Natural killer cell treated with Interleukin-12 subunit alpha and Interleukin-12 subunit beta and Interleukin-15 and Interleukin-18, amount 100 ng/mL, for 72 hours (primary cell): Measurements from ENCODE around the gene RSBN1L. TPM values are rescaled to one million over a fixed set of nuclear protein-coding genes. Genes with fewer than 3 reads are reported as not detected.
"Not testable (repeated sequence)": the region's sequence is repeated elsewhere in the genome, so short reads cannot be mapped to it uniquely, and the experiment has no call there.

ENCODE experiments used
- ATAC-seq, 2 donors: fragments of 150-1000 bp; cut with Tn5 transposase in 1 of 2; sonication (Bioruptor Pico), chemical (Tn5 transposase) in 1 of 2; 2 replicates each; pipeline ENCODE4 v1.10.0; 2021
- DNase-seq: peaks from one replicate; pipeline ENCODE4 v3.0.0; 2022; ENCODE audit warnings: low spot score
- H3K27ac Mint-ChIP-seq, 2 donors: 1 replicate in 1 of 2; 2 replicates in 1 of 2; pipeline ENCODE4 v1.8.0; 2022; ENCODE audit warnings: mixed read lengths in 2 of 2, mild to moderate bottlenecking in 1 of 2, moderate library complexity in 1 of 2
- H3K27me3 Mint-ChIP-seq, 2 donors: 1 replicate in 1 of 2; 2 replicates in 1 of 2; pipeline ENCODE4 v1.8.0; 2022; ENCODE audit warnings: mixed read lengths in 2 of 2
- H3K36me3 Mint-ChIP-seq: one replicate; pipeline ENCODE4 v1.8.0; 2022; ENCODE audit warnings: mixed read lengths
- H3K4me1 Mint-ChIP-seq, 2 donors: 1 replicate in 1 of 2; 2 replicates in 1 of 2; pipeline ENCODE4 v1.8.0; 2022; ENCODE audit warnings: low read depth in 2 of 2, mixed read lengths in 2 of 2, mild to moderate bottlenecking in 1 of 2
- H3K4me3 Mint-ChIP-seq: one replicate; pipeline ENCODE4 v1.8.0; 2022; ENCODE audit warnings: mixed read lengths
- H3K9me3 Mint-ChIP-seq: 2 replicates; pipeline ENCODE4 v1.8.0; 2022; ENCODE audit warnings: mixed read lengths
- total RNA-seq, 2 donors: library from RNA; stranded (reverse); gene quantifications; one replicate each; pipeline ENCODE4 v1.2.3, GENCODE V29; 2022

The RSBN1L gene
- total RNA-seq, 2 donors from 2014 or later, result 19.0 to 21.2 TPM

GRCh38 chr7:77782383-77782782 is 86.1 kb downstream of the RSBN1L start:
- no peak overlapping the region for H3K27ac Mint-ChIP-seq
- peaks cover 5 to 6% of the 10 kb centered on the region in 2 donors for H3K4me1 Mint-ChIP-seq
- DNase-seq, result no peak
- no peaks in the 10 kb centered on the region for H3K27me3 Mint-ChIP-seq
- no peak overlapping the region for H3K4me3 Mint-ChIP-seq
- H3K9me3 Mint-ChIP-seq, result no peaks in the 10 kb centered on the region
- no peak for ATAC-seq
- H3K36me3 Mint-ChIP-seq, result peaks cover 14% of the 10 kb centered on the region

DNA sequence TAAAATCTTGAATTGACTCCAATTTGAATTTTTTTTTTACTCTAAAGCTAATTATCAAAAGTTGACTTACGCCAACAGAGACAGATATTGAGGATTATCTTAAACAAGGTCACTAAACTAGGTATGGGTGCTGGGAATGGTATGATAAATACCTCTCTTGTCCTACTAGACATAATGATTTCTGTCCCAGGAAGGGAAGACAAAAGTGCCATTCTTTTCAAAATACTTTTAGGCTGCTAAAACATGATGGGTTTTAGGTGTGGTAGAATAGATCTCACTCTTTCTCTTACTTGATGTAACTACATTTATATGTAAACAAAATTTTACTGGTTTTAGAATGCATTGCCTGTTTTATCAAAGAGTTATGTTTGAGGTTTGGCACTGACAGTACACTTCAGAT is 86.9 kb downstream of the RSBN1L start:
- H3K36me3 Mint-ChIP-seq, result peaks cover 14% of the 10 kb centered on the region
- no peak overlapping the region for H3K27ac Mint-ChIP-seq

DNA sequence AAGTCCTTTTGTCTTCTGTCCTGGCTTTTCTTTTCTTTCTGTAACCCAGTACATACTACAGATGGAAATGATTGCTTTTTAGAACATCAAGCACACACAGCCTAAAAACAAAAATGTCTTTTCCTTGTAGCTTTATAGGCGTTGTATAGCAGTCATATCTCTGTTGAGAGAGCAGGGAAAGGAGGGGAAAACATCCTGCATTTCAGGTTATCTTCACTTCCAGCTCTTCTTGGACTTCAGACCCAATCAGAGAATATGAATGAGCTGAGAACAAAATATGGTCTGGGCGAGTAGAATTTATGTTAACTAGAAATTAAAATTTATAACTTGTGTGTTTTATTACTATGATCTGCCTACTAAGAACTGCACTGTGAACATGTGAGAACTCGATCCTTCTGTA is 87.3 kb downstream of the RSBN1L start:
- no peak for ATAC-seq
- peaks cover 12% of the 10 kb centered on the region for H3K36me3 Mint-ChIP-seq
- no peaks in the 10 kb centered on the region for H3K27me3 Mint-ChIP-seq
- no peak overlapping the region for H3K27ac Mint-ChIP-seq
- peaks cover 6% of the 10 kb centered on the region in 2 donors for H3K4me1 Mint-ChIP-seq
- no peaks in the 10 kb centered on the region for H3K9me3 Mint-ChIP-seq
- DNase-seq, result no peak
- no peak overlapping the region for H3K4me3 Mint-ChIP-seq

More for the DNA sequence above, 86.9 kb downstream of the RSBN1L start:
- H3K9me3 Mint-ChIP-seq, result no peaks in the 10 kb centered on the region
- no peak overlapping the region for H3K4me3 Mint-ChIP-seq
- ATAC-seq (no peak), DNase-seq (no peak)
- H3K4me1 Mint-ChIP-seq, result peaks cover 5 to 6% of the 10 kb centered on the region in 2 donors
- no peaks in the 10 kb centered on the region for H3K27me3 Mint-ChIP-seq

- not testable (repeated sequence) for H3K36me3 Mint-ChIP-seq, ATAC-seq
- H3K27ac Mint-ChIP-seq, result peak overlapping the region in 1 of 2 donors; percentile 24
Observed at GRCh38 chr7:77784426-77784825, 88.2 kb downstream of the RSBN1L start.

DNA sequence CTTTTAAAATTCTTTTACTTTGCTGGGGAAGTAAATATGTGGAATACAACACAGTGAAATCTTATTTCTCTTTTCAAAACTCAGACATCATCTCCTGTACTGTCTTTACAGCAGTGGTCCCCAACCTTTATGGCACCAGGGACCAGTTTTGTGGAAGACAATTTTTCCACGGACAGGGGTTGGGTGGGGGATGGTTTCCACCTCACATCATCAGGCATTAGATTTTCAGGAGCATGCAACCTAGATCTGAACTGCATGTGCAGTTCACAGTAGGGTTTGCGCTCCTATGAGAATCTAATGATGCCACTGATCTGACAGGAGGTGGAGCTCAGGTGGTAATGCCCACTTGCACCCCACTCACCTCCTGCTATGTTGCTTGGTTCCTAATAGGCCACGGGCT is 89.8 kb downstream of the RSBN1L start:
- no peaks in the 10 kb centered on the region for H3K9me3 Mint-ChIP-seq
- H3K36me3 Mint-ChIP-seq, result peaks cover 9% of the 10 kb centered on the region
- no peak overlapping the region for H3K27ac Mint-ChIP-seq
- DNase-seq (no peak), ATAC-seq (no peak)
- H3K27me3 Mint-ChIP-seq, result no peaks in the 10 kb centered on the region
- H3K4me1 Mint-ChIP-seq, result peaks cover 2 to 7% of the 10 kb centered on the region in 2 donors
- no peak overlapping the region for H3K4me3 Mint-ChIP-seq

More at GRCh38 chr7:77784426-77784825, 88.2 kb downstream of the RSBN1L start:
- not testable (repeated sequence) for H3K4me1 Mint-ChIP-seq, H3K4me3 Mint-ChIP-seq, H3K9me3 Mint-ChIP-seq, H3K27me3 Mint-ChIP-seq, DNase-seq

GRCh38 chr7:77786741-77787140 is 90.5 kb downstream of the RSBN1L start:
- H3K27me3 Mint-ChIP-seq, result no peaks in the 10 kb centered on the region
- H3K27ac Mint-ChIP-seq, result no peak overlapping the region
- DNase-seq (no peak), ATAC-seq (no peak)
- H3K9me3 Mint-ChIP-seq, result no peaks in the 10 kb centered on the region
- H3K4me3 Mint-ChIP-seq, result no peak overlapping the region
- H3K4me1 Mint-ChIP-seq, result peaks cover 0 to 7% of the 10 kb centered on the region in 2 donors
- H3K36me3 Mint-ChIP-seq, result peaks cover 9% of the 10 kb centered on the region

DNA sequence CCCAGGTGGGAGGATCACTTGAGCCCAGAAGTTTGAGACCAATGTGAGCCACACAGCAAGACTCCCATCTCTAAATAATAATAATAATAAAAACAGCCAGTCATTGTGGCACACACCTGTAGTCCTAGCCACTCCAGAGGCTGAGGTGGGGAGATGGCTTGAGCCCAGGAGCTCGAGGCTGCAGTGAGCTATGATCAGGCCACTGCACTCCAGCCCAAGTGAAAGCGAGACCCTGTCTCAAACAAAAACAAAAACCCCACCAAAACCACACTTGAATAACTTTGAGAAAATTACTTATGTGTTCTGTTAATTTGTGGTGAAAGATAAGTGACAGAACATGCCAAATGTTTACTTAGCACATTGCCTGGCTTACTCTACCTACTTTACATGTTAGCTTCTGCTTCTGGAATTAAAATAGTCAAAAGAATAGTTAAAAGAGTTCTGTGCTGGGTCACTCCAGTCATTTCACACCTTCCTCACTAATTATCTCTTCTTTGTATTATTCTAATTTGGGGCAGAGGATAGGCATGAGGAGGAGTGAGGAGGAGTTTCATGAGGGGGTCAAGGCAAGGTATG is 92.2 kb downstream of the RSBN1L start:
- H3K27me3 Mint-ChIP-seq, result no peaks in the 10 kb centered on the region
- ATAC-seq (no peak), DNase-seq (no peak)
- peaks cover 9% of the 10 kb centered on the region for H3K36me3 Mint-ChIP-seq
- no peak overlapping the region for H3K27ac Mint-ChIP-seq
- peaks cover 0 to 7% of the 10 kb centered on the region in 2 donors for H3K4me1 Mint-ChIP-seq
- H3K4me3 Mint-ChIP-seq, result no peak overlapping the region
- H3K9me3 Mint-ChIP-seq, result no peaks in the 10 kb centered on the region

GRCh38 chr7:77791336-77791735 is 95.1 kb downstream of the RSBN1L start:
- peaks cover 9 to 16% of the 10 kb centered on the region in 2 donors for H3K4me1 Mint-ChIP-seq
- no peaks in the 10 kb centered on the region for H3K9me3 Mint-ChIP-seq
- ATAC-seq (no peak), DNase-seq (no peak)
- no peak overlapping the region for H3K27ac Mint-ChIP-seq
- H3K36me3 Mint-ChIP-seq, result no peaks in the 10 kb centered on the region
- no peak overlapping the region for H3K4me3 Mint-ChIP-seq
- H3K27me3 Mint-ChIP-seq, result no peaks in the 10 kb centered on the region

- DNase-seq (no peak), ATAC-seq (no peak)
- Mint-ChIP-seq H3K27me3 (no peaks in the 10 kb centered on the region), H3K36me3 (no peaks in the 10 kb centered on the region), H3K27ac (no peak overlapping the region), H3K4me1 (peaks cover 14 to 19% of the 10 kb centered on the region in 2 donors), H3K9me3 (no peaks in the 10 kb centered on the region), H3K4me3 (no peak overlapping the region)
Observed at GRCh38 chr7:77791956-77792355, 95.7 kb downstream of the RSBN1L start.

GRCh38 chr7:77794000-77794399 is 97.7 kb downstream of the RSBN1L start:
- Mint-ChIP-seq H3K4me1 (peaks cover 23 to 26% of the 10 kb centered on the region in 2 donors), H3K27ac (no peak overlapping the region), H3K9me3 (no peaks in the 10 kb centered on the region), H3K27me3 (no peaks in the 10 kb centered on the region), H3K4me3 (no peak overlapping the region), H3K36me3 (no peaks in the 10 kb centered on the region)
- no peak for DNase-seq
- ATAC-seq, result no peak

GRCh38 chr7:77796109-77796508 is 99.8 kb downstream of the RSBN1L start:
- Mint-ChIP-seq H3K4me1 (peaks cover 33 to 40% of the 10 kb centered on the region in 2 donors), H3K4me3 (peak overlapping the region; percentile 92), H3K27me3 (no peaks in the 10 kb centered on the region), H3K27ac (no peak overlapping the region), H3K9me3 (no peaks in the 10 kb centered on the region), H3K36me3 (no peaks in the 10 kb centered on the region)
- DNase-seq (no peak), ATAC-seq (no peak)

- H3K27me3 Mint-ChIP-seq, result no peaks in the 10 kb centered on the region
- H3K9me3 Mint-ChIP-seq, result no peaks in the 10 kb centered on the region
- no peak for ATAC-seq
- H3K27ac Mint-ChIP-seq, result peak overlapping the region; percentile 90 to 93
- peaks cover 35 to 44% of the 10 kb centered on the region in 2 donors for H3K4me1 Mint-ChIP-seq
- no peaks in the 10 kb centered on the region for H3K36me3 Mint-ChIP-seq
- H3K4me3 Mint-ChIP-seq, result peak overlapping the region; percentile 92
- no peak for DNase-seq
Observed at GRCh38 chr7:77796960-77797359, 100.7 kb downstream of the RSBN1L start.

- DNase-seq (no peak), ATAC-seq (peak; percentile 54 to 59)
- peaks cover 38 to 51% of the 10 kb centered on the region in 2 donors for H3K4me1 Mint-ChIP-seq
- peak overlapping the region; percentile 90 to 93 for H3K27ac Mint-ChIP-seq
- H3K36me3 Mint-ChIP-seq, result no peaks in the 10 kb centered on the region
- H3K9me3 Mint-ChIP-seq, result no peaks in the 10 kb centered on the region
- peak overlapping the region; percentile 92 for H3K4me3 Mint-ChIP-seq
- no peaks in the 10 kb centered on the region for H3K27me3 Mint-ChIP-seq
Observed at GRCh38 chr7:77797734-77798393, 101.6 kb downstream of the RSBN1L start.

DNA sequence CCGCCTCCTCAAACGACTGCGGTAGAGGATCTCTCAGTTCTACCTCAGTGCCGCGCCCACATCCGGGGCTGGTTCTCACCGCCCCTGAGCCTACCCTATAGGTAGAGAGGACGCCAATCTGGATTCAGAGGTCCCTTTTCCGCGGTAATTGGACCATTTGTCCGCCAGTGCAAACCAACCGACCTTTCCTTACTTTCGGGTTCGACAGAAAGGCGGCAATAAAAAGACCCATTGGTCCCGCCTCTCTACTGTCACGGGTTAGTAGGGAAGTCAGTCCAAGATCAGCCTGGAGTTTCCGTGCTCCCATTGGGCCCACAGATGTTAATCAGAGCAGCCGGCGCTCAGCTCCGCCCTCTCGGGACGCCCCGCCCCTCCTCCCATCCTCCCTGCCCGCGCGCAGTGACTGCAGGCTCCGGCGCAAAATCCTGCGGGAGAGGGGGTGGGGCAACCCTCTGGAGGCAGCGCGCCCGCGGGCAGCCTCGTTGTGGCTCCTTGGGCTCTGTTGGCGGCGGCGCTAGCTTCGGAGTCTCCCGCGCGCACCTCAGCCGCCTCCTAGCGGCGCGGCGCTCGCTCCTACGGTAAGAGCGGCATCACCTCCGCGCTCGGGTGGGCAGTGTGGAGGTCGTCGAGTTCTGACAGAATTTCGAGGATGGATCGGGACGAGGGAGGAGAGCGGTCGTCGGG is 102.3 kb downstream of the RSBN1L start, which contains the start of the genes PHTF2 and TMEM60:
PHTF2 (plus strand) TSS at position 380 of the 684 bp plus-strand sequence.
TMEM60 (minus strand) TSS at position 41 of the 684 bp plus-strand sequence. CDS start 4,061 bp downstream, outside the sequence.
- Mint-ChIP-seq H3K9me3 (no peaks in the 10 kb centered on the region), H3K27me3 (no peaks in the 10 kb centered on the region), H3K36me3 (no peaks in the 10 kb centered on the region), H3K27ac (peak within 1 kb of the TSS; percentile 90 to 93), H3K4me3 (peak within 1 kb of the TSS; percentile 92), H3K4me1 (peaks cover 42 to 58% of the 10 kb centered on the region in 2 donors)
- peak; percentile 96 to 97 for ATAC-seq
- DNase-seq, result peak; percentile 96
